Stomach (tissue), 4 donors: ENCODE results near the gene GOLGA6L24.
"Not testable (repeated sequence)": the region's sequence is repeated elsewhere in the genome, so short reads cannot be mapped to it uniquely, and the experiment has no call there.

Experiments
- EP300 ChIP-seq: sonication (generic); formaldehyde crosslinking; IDR thresholded peaks from one replicate; pipeline ENCODE4 v1.6.1; 2017; ENCODE audit warnings: antibody characterized with exemption
- POLR2A ChIP-seq, 4 donors: fragments of 450-650 bp; IDR thresholded peaks; one replicate each; pipeline ENCODE4 v1.6.1; 2016; ENCODE audit warnings: antibody characterized with exemption in 4 of 4, control low read depth in 2 of 4, mild to moderate bottlenecking in 1 of 4, moderate library complexity in 1 of 4
- POLR2AphosphoS5 ChIP-seq, 3 donors: sonication (generic); formaldehyde crosslinking; IDR thresholded peaks; one replicate each; pipeline ENCODE4 v1.6.1; 2016; ENCODE audit warnings: antibody characterized with exemption in 3 of 3
- TF ChIP-seq, protein P1 (sequence below), 7 experiments: fragments of 450-650 bp in 4 of 7; fragments of 200-600 bp in 3 of 7; sonication (generic) in 3 of 7; IDR thresholded peaks; one replicate each; pipeline ENCODE4 v1.5.1; 2016 to 2019; ENCODE audit warnings: antibody characterized with exemption in 7 of 7, control low read depth in 2 of 7, mild to moderate bottlenecking in 1 of 7

DNA sequence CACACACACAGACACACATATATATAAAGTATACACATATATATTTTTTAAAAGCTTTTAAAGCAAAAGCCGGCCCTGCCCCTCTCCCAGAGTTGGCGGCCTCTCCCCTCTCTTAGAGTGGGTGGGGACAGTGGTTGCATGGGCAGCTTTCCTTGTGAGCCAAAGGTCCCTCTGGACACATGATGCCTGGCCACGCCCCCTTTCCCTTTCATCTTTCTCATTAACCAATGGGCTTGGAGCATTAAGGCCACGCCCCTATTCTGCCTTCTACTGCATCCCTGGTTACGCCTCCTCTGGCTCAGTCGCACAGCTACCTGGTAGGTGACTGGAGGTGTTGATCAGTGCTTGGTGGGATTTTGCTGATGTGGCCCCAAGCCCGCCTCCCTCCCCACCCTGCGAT, 20.5 kb upstream of the GOLGA6L24 start, which contains the start of gene GOLGA8F:
- TF ChIP-seq POLR2A (IDR thresholded peaks at IDR 0.05); EP300; POLR2AphosphoS5 (IDR thresholded peaks at IDR 0.05): not testable (repeated sequence)
- TF ChIP-seq, protein P1, sequence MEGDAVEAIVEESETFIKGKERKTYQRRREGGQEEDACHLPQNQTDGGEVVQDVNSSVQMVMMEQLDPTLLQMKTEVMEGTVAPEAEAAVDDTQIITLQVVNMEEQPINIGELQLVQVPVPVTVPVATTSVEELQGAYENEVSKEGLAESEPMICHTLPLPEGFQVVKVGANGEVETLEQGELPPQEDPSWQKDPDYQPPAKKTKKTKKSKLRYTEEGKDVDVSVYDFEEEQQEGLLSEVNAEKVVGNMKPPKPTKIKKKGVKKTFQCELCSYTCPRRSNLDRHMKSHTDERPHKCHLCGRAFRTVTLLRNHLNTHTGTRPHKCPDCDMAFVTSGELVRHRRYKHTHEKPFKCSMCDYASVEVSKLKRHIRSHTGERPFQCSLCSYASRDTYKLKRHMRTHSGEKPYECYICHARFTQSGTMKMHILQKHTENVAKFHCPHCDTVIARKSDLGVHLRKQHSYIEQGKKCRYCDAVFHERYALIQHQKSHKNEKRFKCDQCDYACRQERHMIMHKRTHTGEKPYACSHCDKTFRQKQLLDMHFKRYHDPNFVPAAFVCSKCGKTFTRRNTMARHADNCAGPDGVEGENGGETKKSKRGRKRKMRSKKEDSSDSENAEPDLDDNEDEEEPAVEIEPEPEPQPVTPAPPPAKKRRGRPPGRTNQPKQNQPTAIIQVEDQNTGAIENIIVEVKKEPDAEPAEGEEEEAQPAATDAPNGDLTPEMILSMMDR (IDR thresholded peaks at IDR 0.05): not testable (repeated sequence)
